ENCODE measurements around the gene NOD2. TPM values are rescaled to one million over a fixed set of nuclear protein-coding genes. Genes with fewer than 3 reads are reported as not detected.

NOD2 gene
- total RNA-seq, 3 donors from 2014 or later, result 2.9 to 6.2 (median 3.9) TPM

GRCh38 chr16:50695017-50696000 is 1.9 kb downstream of the NOD2 start:
- ATAC-seq, result no peak
- DNase-seq, result no peak
- Mint-ChIP-seq H3K9me3 (no peaks in the 10 kb centered on the region), H3K4me3 (peak overlapping the region; percentile 79), H3K27me3 (ENCODE audit: low read depth) (no peaks in the 10 kb centered on the region), H3K4me1 (ENCODE audit: low read depth) (peaks cover 76% of the 10 kb centered on the region), H3K36me3 (ENCODE audit: insufficient read depth) (peaks cover 5% of the 10 kb centered on the region)

GRCh38 chr16:50696126-50696525 is 2.7 kb downstream of the NOD2 start:
- no peaks in the 10 kb centered on the region for H3K27me3 Mint-ChIP-seq (ENCODE audit: low read depth)
- ATAC-seq (no peak), DNase-seq (no peak)
- peak overlapping the region; percentile 7 for H3K4me3 Mint-ChIP-seq
- no peaks in the 10 kb centered on the region for H3K9me3 Mint-ChIP-seq
- H3K4me1 Mint-ChIP-seq (ENCODE audit: low read depth), result peaks cover 81% of the 10 kb centered on the region
- peaks cover 9% of the 10 kb centered on the region for H3K36me3 Mint-ChIP-seq (ENCODE audit: insufficient read depth)

GRCh38 chr16:50696575-50697420 is 3.4 kb downstream of the NOD2 start:
- Mint-ChIP-seq H3K9me3 (no peaks in the 10 kb centered on the region), H3K4me1 (ENCODE audit: low read depth) (peaks cover 85% of the 10 kb centered on the region), H3K36me3 (ENCODE audit: insufficient read depth) (peaks cover 13% of the 10 kb centered on the region), H3K27me3 (ENCODE audit: low read depth) (no peaks in the 10 kb centered on the region), H3K4me3 (peak overlapping the region; percentile 75)
- DNase-seq, result peak; percentile 35
- no peak for ATAC-seq

GRCh38 chr16:50697421-50697715 is 4.0 kb downstream of the NOD2 start:
- Mint-ChIP-seq H3K4me1 (ENCODE audit: low read depth) (peaks cover 85% of the 10 kb centered on the region), H3K9me3 (no peaks in the 10 kb centered on the region), H3K4me3 (peak overlapping the region; percentile 75), H3K36me3 (ENCODE audit: insufficient read depth) (peaks cover 13% of the 10 kb centered on the region), H3K27me3 (ENCODE audit: low read depth) (no peaks in the 10 kb centered on the region)
- DNase-seq (no peak), ATAC-seq (no peak)

GRCh38 chr16:50697881-50698767 is 4.7 kb downstream of the NOD2 start:
- ATAC-seq (peak; percentile 38 to 49), DNase-seq (peak; percentile 40)
- Mint-ChIP-seq H3K4me1 (ENCODE audit: low read depth) (peaks cover 89% of the 10 kb centered on the region), H3K27me3 (ENCODE audit: low read depth) (no peaks in the 10 kb centered on the region), H3K4me3 (peak overlapping the region; percentile 75), H3K36me3 (ENCODE audit: insufficient read depth) (peaks cover 13% of the 10 kb centered on the region), H3K9me3 (no peaks in the 10 kb centered on the region)

GRCh38 chr16:50699326-50700159 is 6.1 kb downstream of the NOD2 start:
- DNase-seq (peak; percentile 60), ATAC-seq (peak; percentile 81 to 85)
- Mint-ChIP-seq H3K4me3 (peak overlapping the region; percentile 75), H3K36me3 (ENCODE audit: insufficient read depth) (peaks cover 17% of the 10 kb centered on the region), H3K27me3 (ENCODE audit: low read depth) (no peaks in the 10 kb centered on the region), H3K4me1 (ENCODE audit: low read depth) (peaks cover 84% of the 10 kb centered on the region), H3K9me3 (peaks cover 8% of the 10 kb centered on the region)

GRCh38 chr16:50702725-50703124 is 9.3 kb downstream of the NOD2 start:
- Mint-ChIP-seq H3K36me3 (ENCODE audit: insufficient read depth) (peaks cover 34% of the 10 kb centered on the region), H3K4me3 (no peak overlapping the region), H3K9me3 (peaks cover 20% of the 10 kb centered on the region), H3K4me1 (ENCODE audit: low read depth) (peaks cover 76% of the 10 kb centered on the region), H3K27me3 (ENCODE audit: low read depth) (no peaks in the 10 kb centered on the region)
- ATAC-seq, result peak; percentile 21 to 24
- no peak for DNase-seq

- no peak for ATAC-seq
- Mint-ChIP-seq H3K4me1 (ENCODE audit: low read depth) (peaks cover 76% of the 10 kb centered on the region), H3K36me3 (ENCODE audit: insufficient read depth) (peaks cover 36% of the 10 kb centered on the region)
Observed at GRCh38 chr16:50704245-50704644, 10.8 kb downstream of the NOD2 start.

GRCh38 chr16:50705436-50706110 is 12.2 kb downstream of the NOD2 start:
- peaks cover 31% of the 10 kb centered on the region for H3K36me3 Mint-ChIP-seq (ENCODE audit: insufficient read depth)
- DNase-seq (no peak), ATAC-seq (no peak)
- peaks cover 72% of the 10 kb centered on the region for H3K4me1 Mint-ChIP-seq (ENCODE audit: low read depth)
- H3K9me3 Mint-ChIP-seq, result peaks cover 20% of the 10 kb centered on the region
- H3K4me3 Mint-ChIP-seq, result no peak overlapping the region
- H3K27me3 Mint-ChIP-seq (ENCODE audit: low read depth), result no peaks in the 10 kb centered on the region

More at GRCh38 chr16:50704245-50704644, 10.8 kb downstream of the NOD2 start:
- Mint-ChIP-seq H3K4me3 (no peak overlapping the region), H3K27me3 (ENCODE audit: low read depth) (no peaks in the 10 kb centered on the region), H3K9me3 (peaks cover 20% of the 10 kb centered on the region)
- DNase-seq, result no peak

- DNase-seq (no peak), ATAC-seq (no peak)
- peaks cover 68% of the 10 kb centered on the region for H3K4me1 Mint-ChIP-seq (ENCODE audit: low read depth)
- no peaks in the 10 kb centered on the region for H3K27me3 Mint-ChIP-seq (ENCODE audit: low read depth)
- no peak overlapping the region for H3K4me3 Mint-ChIP-seq
- peaks cover 30% of the 10 kb centered on the region for H3K36me3 Mint-ChIP-seq (ENCODE audit: insufficient read depth)
- peaks cover 20% of the 10 kb centered on the region for H3K9me3 Mint-ChIP-seq
Observed at GRCh38 chr16:50706250-50706649, 12.8 kb downstream of the NOD2 start.

GRCh38 chr16:50708373-50709060 is 15.1 kb downstream of the NOD2 start:
- Mint-ChIP-seq H3K4me1 (ENCODE audit: low read depth) (peaks cover 51% of the 10 kb centered on the region), H3K4me3 (peak overlapping the region; percentile 31), H3K9me3 (peaks cover 20% of the 10 kb centered on the region), H3K27me3 (ENCODE audit: low read depth) (no peaks in the 10 kb centered on the region), H3K36me3 (ENCODE audit: insufficient read depth) (peaks cover 28% of the 10 kb centered on the region)
- ATAC-seq, result peak; percentile 68 to 73
- DNase-seq, result peak; percentile 32

GRCh38 chr16:50709061-50709684 is 15.8 kb downstream of the NOD2 start:
- Mint-ChIP-seq H3K9me3 (peaks cover 13% of the 10 kb centered on the region), H3K36me3 (ENCODE audit: insufficient read depth) (peaks cover 24% of the 10 kb centered on the region), H3K4me3 (peak overlapping the region; percentile 31), H3K4me1 (ENCODE audit: low read depth) (peaks cover 48% of the 10 kb centered on the region), H3K27me3 (ENCODE audit: low read depth) (no peaks in the 10 kb centered on the region)
- no peak for DNase-seq
- ATAC-seq, result peak; percentile 41 to 48

Data from activated T-cell treated with anti-CD3 and anti-CD28 coated beads, Interleukin-2, amount 50 U/mL, for 4 hours (primary cell).